WTC11 (cell line): Measurements from ENCODE around the gene HPCA. TPM values are rescaled to one million over a fixed set of nuclear protein-coding genes. Genes with fewer than 3 reads are reported as not detected.

Experiments
- ATAC-seq: fragments of 200-7000 bp; cut with Tn5 transposase; 2 replicates; pipeline ENCODE4 v1.10.0; 2021; ENCODE audit warnings: mild to moderate bottlenecking, moderate library complexity
- CTCF ChIA-PET: fragments of 300-600 bp; sonication (Branson Sonifier 250); formaldehyde crosslinking; loops from one replicate; lab custom pipeline; 2021; ENCODE audit warnings: antibody characterized with exemption; lab: Charles Lee
- POLR2A ChIA-PET: fragments of 350-600 bp; sonication (Branson Sonifier 250); formaldehyde crosslinking; loops from one replicate; lab custom pipeline; 2021; ENCODE audit warnings: antibody characterized with exemption; lab: Charles Lee
- DNase-seq: peaks from one replicate; pipeline ENCODE4 v3.0.0; 2021; ENCODE audit warnings: low spot score
- H3K27ac Mint-ChIP-seq: 2 replicates; pipeline ENCODE4 v1.8.0; 2021; ENCODE audit warnings: mixed read lengths
- H3K27me3 Mint-ChIP-seq: 2 replicates; pipeline ENCODE4 v1.8.0; 2021; ENCODE audit warnings: low read depth, mild to moderate bottlenecking, moderate library complexity, mixed read lengths
- H3K36me3 Mint-ChIP-seq: 2 replicates; pipeline ENCODE4 v1.8.0; 2021; ENCODE audit warnings: mixed read lengths
- H3K4me1 Mint-ChIP-seq: 2 replicates; pipeline ENCODE4 v1.8.0; 2022; ENCODE audit warnings: mixed read lengths
- H3K4me3 Mint-ChIP-seq: 2 replicates; pipeline ENCODE4 v1.8.0; 2021; ENCODE audit warnings: mild to moderate bottlenecking, moderate library complexity, mixed read lengths
- H3K9me3 Mint-ChIP-seq: 2 replicates; pipeline ENCODE4 v1.8.0; 2021; ENCODE audit warnings: mixed read lengths
- ATF2 ChIP-seq: sonication (generic); formaldehyde crosslinking; IDR thresholded peaks from 2 replicates; pipeline ENCODE4 v1.8.1; 2022; ENCODE audit warnings: low read depth, missing genetic modification reagents, borderline replicate concordance
- E2F1 ChIP-seq: sonication (generic); formaldehyde crosslinking; IDR thresholded peaks from 2 replicates; pipeline ENCODE4 v1.8.0; 2022; ENCODE audit warnings: mild to moderate bottlenecking, missing genetic modification reagents
- EMX1 ChIP-seq: fragments of 250-450 bp; sonication (Bioruptor Pico); IDR thresholded peaks from 2 replicates; pipeline ENCODE4 v1.8.0; 2021; ENCODE audit warnings: mild to moderate bottlenecking
- FOXP1 ChIP-seq: sonication (generic); formaldehyde crosslinking; IDR thresholded peaks from 2 replicates; pipeline ENCODE4 v1.8.0; 2022; ENCODE audit warnings: missing genetic modification reagents, mild to moderate bottlenecking, moderate library complexity, borderline replicate concordance
- GTF2I ChIP-seq: fragments of 250-450 bp; sonication (Bioruptor Pico); conservative IDR thresholded peaks from 2 replicates; pipeline ENCODE4 v1.4.0; 2021; ENCODE audit warnings: mild to moderate bottlenecking
- HMGXB4 ChIP-seq: sonication (generic); formaldehyde crosslinking; IDR thresholded peaks from 2 replicates; pipeline ENCODE4 v1.8.1; 2023; ENCODE audit warnings: mild to moderate bottlenecking, moderate library complexity, missing genetic modification reagents
- IRF2 ChIP-seq: sonication (generic); formaldehyde crosslinking; IDR thresholded peaks from 2 replicates; pipeline ENCODE4 v1.8.0; 2022; ENCODE audit warnings: low read depth, missing genetic modification reagents, borderline replicate concordance
- MXD4 ChIP-seq: fragments of 250-450 bp; sonication (Bioruptor Pico); IDR thresholded peaks from 2 replicates; pipeline ENCODE4 v1.8.0; 2021; ENCODE audit warnings: mild to moderate bottlenecking, moderate library complexity, borderline replicate concordance
- NFYB ChIP-seq: sonication (generic); formaldehyde crosslinking; conservative IDR thresholded peaks from 2 replicates; pipeline ENCODE4 v1.8.0; 2022; ENCODE audit warnings: low read depth, missing genetic modification reagents
- NR3C1 ChIP-seq: sonication (generic); formaldehyde crosslinking; conservative IDR thresholded peaks from 2 replicates; pipeline ENCODE4 v1.8.1; 2023; ENCODE audit warnings: low read depth, mild to moderate bottlenecking, missing genetic modification reagents
- PREB ChIP-seq: sonication (generic); formaldehyde crosslinking; IDR thresholded peaks from 2 replicates; pipeline ENCODE4 v1.8.1; 2022; ENCODE audit warnings: mild to moderate bottlenecking, missing genetic modification reagents, moderate library complexity, borderline replicate concordance
- RELA ChIP-seq: sonication (generic); formaldehyde crosslinking; IDR thresholded peaks from 2 replicates; pipeline ENCODE4 v1.8.1; 2022; ENCODE audit warnings: missing genetic modification reagents, mild to moderate bottlenecking, borderline replicate concordance
- TCF7 ChIP-seq: sonication (generic); formaldehyde crosslinking; IDR thresholded peaks from 2 replicates; pipeline ENCODE4 v1.8.0; 2022; ENCODE audit warnings: mild to moderate bottlenecking, low read depth, missing genetic modification reagents, moderate library complexity
- USF1 ChIP-seq: sonication (generic); formaldehyde crosslinking; IDR thresholded peaks from 2 replicates; pipeline ENCODE4 v1.8.0; 2022; ENCODE audit warnings: mild to moderate bottlenecking, missing genetic modification reagents
- ZBTB21 ChIP-seq: sonication (generic); formaldehyde crosslinking; IDR thresholded peaks from 2 replicates; pipeline ENCODE4 v1.8.1; 2023; ENCODE audit warnings: mild to moderate bottlenecking, missing genetic modification reagents, borderline replicate concordance
- ZMAT4 ChIP-seq: fragments of 250-450 bp; sonication (Bioruptor Pico); IDR thresholded peaks from 2 replicates; pipeline ENCODE4 v1.9.0; 2021; ENCODE audit warnings: mild to moderate bottlenecking
- ZNF121 ChIP-seq: sonication (generic); formaldehyde crosslinking; IDR thresholded peaks from 2 replicates; pipeline ENCODE4 v1.8.0; 2023; ENCODE audit warnings: missing genetic modification reagents
- ZNF396 ChIP-seq: fragments of 250-450 bp; sonication (Bioruptor Pico); IDR thresholded peaks from 2 replicates; pipeline ENCODE4 v1.8.0; 2021; ENCODE audit warnings: mild to moderate bottlenecking, moderate library complexity, borderline replicate concordance
- ZNF512 ChIP-seq: sonication (generic); formaldehyde crosslinking; IDR thresholded peaks from 2 replicates; pipeline ENCODE4 v1.8.1; 2022; ENCODE audit warnings: missing genetic modification reagents, borderline replicate concordance
- total RNA-seq: library from RNA; stranded (reverse); gene quantifications from 3 replicates; pipeline ENCODE4 v1.2.3, GENCODE V29; 2021

Gene HPCA
- total RNA-seq, 1 experiment from 2014 or later = 1.9 TPM

GRCh38 chr1:32901823-32902534 is 15.7 kb downstream of the HPCA start:
- Mint-ChIP-seq H3K9me3 (no peaks in the 10 kb centered on the region), H3K27me3 (peaks cover 64% of the 10 kb centered on the region), H3K4me1 (peaks cover 9% of the 10 kb centered on the region), H3K36me3 (no peaks in the 10 kb centered on the region), H3K4me3 (peak overlapping the region; percentile 79), H3K27ac (no peak overlapping the region)
- ChIA-PET CTCF (interaction anchor here (0.7 to 4.4 kb wide), 3 partner anchors 15 to 31 kb away, joined by 3 to 14 read pairs (median 4); no protein-coding TSS in a partner anchor), POLR2A (interaction anchor here (0.6 kb wide), 1 partner anchor 16 kb away, joined by 3 read pairs; the partner anchor contains the start of gene HPCA)
- TF ChIP-seq HMGXB4 (no peak), RELA (CRISPR knock-in tag) (no peak), MXD4 (CRISPR knock-in tag) (no peak), USF1 (CRISPR knock-in tag) (no peak), ZNF512 (no peak)
- no peak for DNase-seq
- no peak for ATAC-seq

- Mint-ChIP-seq H3K27me3 (peaks cover 60% of the 10 kb centered on the region), H3K4me3 (peak overlapping the region; percentile 63), H3K27ac (no peak overlapping the region), H3K36me3 (no peaks in the 10 kb centered on the region), H3K9me3 (no peaks in the 10 kb centered on the region), H3K4me1 (peaks cover 9% of the 10 kb centered on the region)
- no peak for ATAC-seq
- no peak for TF ChIP-seq E2F1 (CRISPR knock-in tag)
- TF ChIP-seq ATF2 = no peak
- no peak for TF ChIP-seq ZNF121 (CRISPR knock-in tag)
- no peak for TF ChIP-seq GTF2I (CRISPR knock-in tag)
- no peak for TF ChIP-seq NFYB (CRISPR knock-in tag)
- TF ChIP-seq TCF7 (CRISPR knock-in tag) = no peak
- no peak for TF ChIP-seq PREB (CRISPR knock-in tag)
- no peak for TF ChIP-seq EMX1 (CRISPR knock-in tag)
- no peak for TF ChIP-seq ZMAT4 (CRISPR knock-in tag)
- TF ChIP-seq NR3C1 = no peak
- no peak for TF ChIP-seq ZNF396 (CRISPR knock-in tag)
- no peak for TF ChIP-seq IRF2 (CRISPR knock-in tag)
- no peak for TF ChIP-seq FOXP1 (CRISPR knock-in tag)
- TF ChIP-seq ZNF512 = no peak
- no peak for TF ChIP-seq ZBTB21 (CRISPR knock-in tag)
- POLR2A ChIA-PET = no interaction called here
- no peak for DNase-seq
- CTCF ChIA-PET = no interaction called here
Observed at GRCh38 chr1:32902535-32902920, 16.2 kb downstream of the HPCA start.
